Esophagus (tissue), 2 donors: ENCODE data around the gene SLC25A34. TPM values are rescaled to one million over a fixed set of nuclear protein-coding genes. Genes with fewer than 3 reads are reported as not detected.

ENCODE experiments used
- H3K27ac ChIP-seq, 2 donors: one replicate each; pipeline ENCODE4 v1.5.1; 2013; ENCODE audit warnings: low read depth in 2 of 2, mild to moderate bottlenecking in 2 of 2, inconsistent platforms in 1 of 2, low read length in 1 of 2, moderate library complexity in 1 of 2
- H3K27me3 ChIP-seq, 2 donors: one replicate each; pipeline ENCODE4 v1.6.1; 2013; ENCODE audit warnings: low read length in 2 of 2, control low read depth in 1 of 2, mild to moderate bottlenecking in 1 of 2; ENCODE audit not compliant: insufficient read depth in 2 of 2, control insufficient read depth in 1 of 2
- H3K36me3 ChIP-seq, 2 donors: one replicate each; pipeline ENCODE4 v1.6.1; 2013; ENCODE audit warnings: low read length in 1 of 2; ENCODE audit not compliant: control insufficient read depth in 2 of 2, insufficient read depth in 2 of 2
- H3K4me1 ChIP-seq, 2 donors: one replicate each; pipeline ENCODE4 v1.6.1; 2013; ENCODE audit warnings: low read length in 1 of 2; ENCODE audit not compliant: control insufficient read depth in 2 of 2, insufficient read depth in 2 of 2
- H3K4me3 ChIP-seq, 2 donors: one replicate each; pipeline ENCODE4 v1.5.1; 2013; ENCODE audit warnings: low read length in 2 of 2, mild to moderate bottlenecking in 2 of 2, low read depth in 1 of 2, moderate library complexity in 1 of 2
- H3K9me3 ChIP-seq, 2 donors: one replicate each; pipeline ENCODE4 v1.6.1; 2013; ENCODE audit warnings: mild to moderate bottlenecking in 2 of 2, low read depth in 1 of 2, low read length in 1 of 2, moderate library complexity in 1 of 2; ENCODE audit not compliant: control insufficient read depth in 2 of 2, insufficient read depth in 1 of 2
- WGBS, 2 donors: extraction: QIAGEN DNeasy Blood & Tissue Kit; methylation state at CpG; one replicate each; pipeline ENCODE4 v1.1.7; 2013; 5-methylcytosine and 5-hydroxymethylcytosine counted together
- polyA plus RNA-seq, 2 donors: library from polyadenylated mRNA; stranded (reverse); fragments of 200-250 nt; gene quantifications; one replicate each; pipeline ENCODE4 v1.2.3, GENCODE V29; 2013
- donor health status: healthy with polysubstance abuse.
- donor health status: Bipolar disorder and iron deficiency.

The SLC25A34 gene
- polyA plus RNA-seq, 2 donors: 0.46 to 2.7 TPM

DNA sequence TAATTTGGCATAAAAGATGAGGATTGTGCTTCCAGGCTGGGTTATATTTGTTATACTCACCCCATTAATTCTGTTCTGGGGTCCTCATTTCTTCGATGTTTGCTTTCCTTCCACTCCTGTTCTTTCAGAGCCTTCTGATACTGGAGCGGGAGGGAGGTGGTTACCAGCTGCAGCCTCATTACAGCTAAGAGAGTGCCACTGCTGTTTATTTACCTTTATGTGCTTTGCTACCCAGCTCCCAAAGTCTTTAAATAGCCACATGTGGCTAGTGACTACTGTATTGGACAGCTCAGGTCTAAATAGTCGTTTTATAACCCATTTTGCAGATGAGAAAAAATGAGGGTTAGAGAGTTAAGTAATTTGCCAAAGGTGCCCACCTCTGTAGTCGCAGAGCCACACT, 26.8 kb upstream of the SLC25A34 start:
- H3K27ac ChIP-seq: no peak overlapping the region
- WGBS, 2 donors: 91 to 94% methylated on average over 4 of the region's 4 CpGs
- no peak overlapping the region for H3K4me3 ChIP-seq
- peaks cover 5 to 6% of the 10 kb centered on the region in 2 donors for H3K4me1 ChIP-seq
- no peaks in the 10 kb centered on the region for H3K27me3 ChIP-seq
- H3K9me3 ChIP-seq: no peaks in the 10 kb centered on the region
- H3K36me3 ChIP-seq: peaks cover 0 to 2% of the 10 kb centered on the region in 2 donors

DNA sequence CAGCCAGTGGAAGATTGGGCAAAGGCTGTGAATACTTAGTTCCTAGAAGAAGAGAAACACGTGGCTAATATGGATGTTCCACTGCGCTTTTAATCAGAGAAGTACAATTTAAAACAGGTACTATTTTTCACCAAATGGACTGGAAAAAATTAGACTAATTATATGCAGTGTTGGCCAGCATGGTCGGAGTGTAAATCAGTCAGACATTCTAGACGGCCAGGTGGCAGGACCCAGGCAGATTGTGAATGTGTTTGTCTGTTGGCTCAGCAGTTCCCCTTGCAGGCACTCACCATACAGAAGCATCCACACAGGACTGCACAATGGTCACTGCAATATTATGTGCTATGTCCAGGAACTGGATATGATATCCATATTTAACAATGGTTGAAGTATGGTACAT, 23.9 kb upstream of the SLC25A34 start:
- H3K9me3 ChIP-seq: peaks cover 0 to 2% of the 10 kb centered on the region in 2 donors
- no peaks in the 10 kb centered on the region for H3K27me3 ChIP-seq
- H3K27ac ChIP-seq: no peak overlapping the region
- 80 to 84% methylated on average over 4 of the region's 4 CpGs for whole genome bisulfite sequencing, 2 donors
- H3K4me1 ChIP-seq: peaks cover 0 to 4% of the 10 kb centered on the region in 2 donors
- H3K4me3 ChIP-seq: no peak overlapping the region
- H3K36me3 ChIP-seq: peaks cover 0 to 11% of the 10 kb centered on the region in 2 donors

DNA sequence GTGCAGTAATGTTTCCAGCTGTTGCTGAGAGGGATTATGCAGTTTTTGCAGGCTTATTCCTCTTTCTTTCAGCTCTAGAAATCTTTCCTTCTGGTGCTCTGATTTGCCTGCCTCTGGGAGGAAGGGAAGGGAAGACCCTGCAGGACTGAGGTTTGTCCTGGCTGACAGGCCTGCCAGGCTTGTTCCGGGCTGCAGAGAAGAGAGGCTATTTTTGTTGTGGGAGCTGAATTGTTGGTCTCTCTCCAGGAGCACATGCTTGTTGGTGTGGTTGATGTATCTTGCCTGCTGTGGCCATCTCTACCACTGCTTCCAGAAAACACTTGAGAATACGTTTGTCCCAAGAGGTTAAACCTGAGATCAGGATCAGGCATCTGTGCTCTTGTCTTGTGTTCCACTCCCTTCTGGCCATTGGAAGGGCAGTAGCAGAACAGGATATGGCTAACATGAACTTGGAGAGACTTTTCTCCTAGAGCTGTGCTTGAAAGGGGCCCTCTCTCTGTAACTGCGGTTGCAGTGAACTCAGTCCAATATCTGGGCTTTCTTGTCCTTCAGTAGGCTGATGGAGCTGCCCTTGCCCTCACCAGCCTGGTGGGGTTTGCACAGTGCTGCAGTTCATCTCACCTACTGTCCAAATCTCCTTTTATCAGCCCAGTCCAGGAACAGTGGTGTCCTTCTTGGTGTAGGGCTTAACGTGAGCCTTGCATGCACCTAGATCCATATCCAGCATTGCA, 21.5 kb upstream of the SLC25A34 start:
- no peak overlapping the region for H3K4me3 ChIP-seq
- H3K9me3 ChIP-seq: peaks cover 0 to 2% of the 10 kb centered on the region in 2 donors
- whole genome bisulfite sequencing, 2 donors: 58 to 71% methylated on average over 4 of the region's 4 CpGs
- peaks cover 0 to 28% of the 10 kb centered on the region in 2 donors for H3K36me3 ChIP-seq
- H3K27ac ChIP-seq: peak overlapping the region; percentile 8 to 24
- H3K4me1 ChIP-seq: peaks cover 0 to 4% of the 10 kb centered on the region in 2 donors
- no peaks in the 10 kb centered on the region for H3K27me3 ChIP-seq

DNA sequence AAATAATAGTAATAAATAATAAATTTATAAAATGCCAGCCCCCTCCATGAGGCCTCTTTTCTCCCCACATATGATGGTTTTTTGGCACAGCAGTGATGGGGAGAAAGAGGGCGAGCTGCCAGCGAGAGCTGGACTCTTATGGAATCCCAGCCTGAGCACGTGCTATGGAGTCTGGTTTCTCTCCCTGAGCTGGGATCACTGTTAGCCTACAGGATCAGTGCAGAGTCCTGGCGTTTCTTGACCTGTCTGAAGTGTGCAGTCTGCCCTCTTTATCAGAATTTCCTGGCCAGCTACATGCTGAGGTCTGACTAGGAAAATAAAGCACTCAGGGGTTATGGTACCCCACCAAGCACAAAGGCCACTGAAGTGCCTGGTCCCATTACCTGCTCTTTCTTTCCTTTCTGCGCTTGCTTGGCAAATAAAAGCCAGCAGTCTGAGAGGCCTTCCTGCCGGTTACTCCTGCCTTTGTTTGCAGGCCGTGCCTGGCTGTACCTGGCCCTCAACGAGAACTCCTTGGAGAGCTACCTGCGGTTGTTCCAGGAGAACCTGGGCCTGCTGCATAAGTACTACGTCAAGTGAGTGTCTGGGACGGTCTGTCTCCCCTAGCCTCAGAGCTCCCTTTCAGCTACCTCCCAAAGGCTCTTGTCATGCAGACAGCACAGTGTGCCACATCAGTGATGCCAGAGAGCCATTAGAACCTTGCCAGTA, 18.5 kb upstream of the SLC25A34 start:
- 86 to 88% methylated on average over 11 of the region's 11 CpGs for WGBS, 2 donors
- no peaks in the 10 kb centered on the region for H3K27me3 ChIP-seq

DNA sequence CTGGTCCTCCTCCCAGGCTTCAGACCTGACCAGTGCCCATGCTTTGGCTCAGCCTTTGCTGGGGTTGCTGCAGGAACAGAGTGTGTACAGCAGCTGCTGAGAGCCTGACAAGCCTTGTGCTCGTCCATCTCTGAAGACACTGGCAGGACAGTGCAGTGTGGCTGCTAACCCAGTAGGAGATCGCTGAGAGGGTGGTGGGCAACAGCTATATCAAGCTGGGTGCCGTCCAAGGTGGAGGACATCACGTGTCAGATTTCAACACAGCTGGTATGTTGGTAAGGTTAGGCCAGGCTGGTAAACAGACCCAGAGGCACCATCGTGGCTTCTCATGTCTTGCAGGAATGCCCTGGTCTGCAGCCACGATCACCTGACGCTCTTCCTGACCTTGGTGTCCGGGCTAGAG, 17.9 kb upstream of the SLC25A34 start:
- Histone ChIP-seq H3K4me3 (no peak overlapping the region), H3K27me3 (no peaks in the 10 kb centered on the region), H3K4me1 (peaks cover 0 to 4% of the 10 kb centered on the region in 2 donors), H3K36me3 (peaks cover 4 to 39% of the 10 kb centered on the region in 2 donors), H3K27ac (no peak overlapping the region), H3K9me3 (peaks cover 0 to 2% of the 10 kb centered on the region in 2 donors)
- WGBS, 2 donors: 84 to 92% methylated on average over 8 of the region's 8 CpGs

More for the DNA sequence above, 18.5 kb upstream of the SLC25A34 start:
- peaks cover 0 to 2% of the 10 kb centered on the region in 2 donors for H3K9me3 ChIP-seq
- peaks cover 0 to 39% of the 10 kb centered on the region in 2 donors for H3K36me3 ChIP-seq
- no peak overlapping the region for H3K4me3 ChIP-seq
- no peak overlapping the region for H3K27ac ChIP-seq
- peaks cover 0 to 4% of the 10 kb centered on the region in 2 donors for H3K4me1 ChIP-seq

DNA sequence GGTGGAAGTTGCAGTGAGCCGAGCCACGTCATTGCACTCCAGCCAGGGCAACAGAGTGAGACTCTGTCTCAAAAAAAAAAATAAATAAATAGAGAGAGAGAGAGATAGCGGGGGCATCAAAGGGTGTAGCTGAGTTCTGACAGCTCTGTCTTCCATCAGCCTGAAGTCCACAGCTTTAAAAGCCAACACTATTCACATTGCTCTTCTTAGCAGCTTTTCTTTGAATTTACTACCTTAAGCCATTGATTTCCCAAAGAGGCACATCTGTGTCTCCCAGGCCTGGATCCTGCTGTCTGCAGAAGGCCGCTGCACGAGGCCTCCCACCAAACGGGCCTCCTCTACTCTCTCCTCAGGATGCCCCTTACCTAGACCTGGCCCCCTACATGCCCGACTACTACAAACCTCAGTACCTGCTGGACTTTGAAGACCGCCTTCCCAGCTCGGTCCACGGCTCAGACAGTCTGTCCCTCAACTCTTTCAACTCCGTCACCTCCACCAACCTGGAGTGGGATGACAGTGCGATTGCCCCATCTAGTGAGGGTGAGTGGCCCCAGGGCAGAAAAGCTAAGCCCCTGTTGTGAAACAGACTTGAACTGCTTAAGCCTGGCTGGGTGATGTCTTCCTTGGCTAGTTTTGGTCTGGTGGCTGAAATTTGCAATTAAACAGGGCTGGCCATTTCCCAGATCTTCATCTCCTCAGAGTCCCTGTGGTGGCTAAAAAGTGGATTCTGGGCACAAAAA, 16.5 kb upstream of the SLC25A34 start:
- peaks cover 4 to 42% of the 10 kb centered on the region in 2 donors for H3K36me3 ChIP-seq
- no peak overlapping the region for H3K4me3 ChIP-seq
- H3K27ac ChIP-seq: no peak overlapping the region
- peaks cover 0 to 2% of the 10 kb centered on the region in 2 donors for H3K9me3 ChIP-seq
- peaks cover 0 to 4% of the 10 kb centered on the region in 2 donors for H3K4me1 ChIP-seq
- WGBS, 2 donors: 92% methylated on average over 12 of the region's 12 CpGs
- H3K27me3 ChIP-seq: no peaks in the 10 kb centered on the region

DNA sequence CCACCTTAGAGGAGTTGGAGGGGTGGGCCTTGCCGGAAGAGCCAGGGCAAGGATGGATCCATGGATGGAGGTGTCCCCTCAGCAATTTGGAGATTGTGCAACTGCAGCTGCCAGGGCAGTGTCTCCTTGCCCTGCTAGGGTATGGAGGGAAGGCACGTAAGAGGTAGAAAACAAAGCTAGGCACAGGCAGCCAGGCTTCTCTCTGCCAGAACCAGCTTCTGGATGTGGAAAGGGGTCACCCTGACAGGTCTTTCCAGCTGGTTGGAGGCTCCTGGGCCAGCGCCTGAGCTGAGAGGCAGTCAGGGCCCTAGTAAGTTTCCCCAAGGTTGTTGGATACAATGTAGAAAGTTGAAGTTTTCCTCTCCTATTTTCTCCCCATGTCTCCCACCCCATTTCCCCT, 15.2 kb upstream of the SLC25A34 start:
- WGBS, 2 donors: 95 to 97% methylated on average over 3 of the region's 3 CpGs
- Histone ChIP-seq H3K36me3 (peaks cover 4 to 48% of the 10 kb centered on the region in 2 donors), H3K4me3 (no peak overlapping the region), H3K4me1 (no peaks in the 10 kb centered on the region), H3K9me3 (no peaks in the 10 kb centered on the region), H3K27ac (no peak overlapping the region), H3K27me3 (no peaks in the 10 kb centered on the region)

DNA sequence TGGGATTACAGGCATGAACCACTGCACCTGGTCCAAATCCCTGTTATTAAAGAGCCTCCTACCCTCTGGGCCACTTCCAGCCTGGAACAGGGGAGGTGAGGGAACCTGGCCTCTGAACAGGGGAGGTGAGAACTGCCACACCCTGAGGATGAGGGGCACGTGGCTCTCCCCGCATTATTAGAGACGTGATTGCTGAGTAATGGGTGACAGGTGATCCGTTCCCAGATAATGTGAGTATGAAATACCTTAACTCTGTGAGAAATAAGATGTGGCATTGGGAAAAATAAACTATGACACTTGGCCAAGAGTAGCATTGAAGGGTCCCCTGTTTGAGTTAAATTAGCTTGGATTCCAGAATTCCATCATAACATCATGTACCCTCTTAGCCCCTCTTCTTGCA, 13.6 kb upstream of the SLC25A34 start:
- 89 to 90% methylated on average over 4 of the region's 4 CpGs for WGBS, 2 donors
- Histone ChIP-seq H3K27ac (no peak overlapping the region), H3K27me3 (no peaks in the 10 kb centered on the region), H3K4me3 (no peak overlapping the region), H3K4me1 (no peaks in the 10 kb centered on the region), H3K9me3 (no peaks in the 10 kb centered on the region), H3K36me3 (peaks cover 12 to 55% of the 10 kb centered on the region in 2 donors)

DNA sequence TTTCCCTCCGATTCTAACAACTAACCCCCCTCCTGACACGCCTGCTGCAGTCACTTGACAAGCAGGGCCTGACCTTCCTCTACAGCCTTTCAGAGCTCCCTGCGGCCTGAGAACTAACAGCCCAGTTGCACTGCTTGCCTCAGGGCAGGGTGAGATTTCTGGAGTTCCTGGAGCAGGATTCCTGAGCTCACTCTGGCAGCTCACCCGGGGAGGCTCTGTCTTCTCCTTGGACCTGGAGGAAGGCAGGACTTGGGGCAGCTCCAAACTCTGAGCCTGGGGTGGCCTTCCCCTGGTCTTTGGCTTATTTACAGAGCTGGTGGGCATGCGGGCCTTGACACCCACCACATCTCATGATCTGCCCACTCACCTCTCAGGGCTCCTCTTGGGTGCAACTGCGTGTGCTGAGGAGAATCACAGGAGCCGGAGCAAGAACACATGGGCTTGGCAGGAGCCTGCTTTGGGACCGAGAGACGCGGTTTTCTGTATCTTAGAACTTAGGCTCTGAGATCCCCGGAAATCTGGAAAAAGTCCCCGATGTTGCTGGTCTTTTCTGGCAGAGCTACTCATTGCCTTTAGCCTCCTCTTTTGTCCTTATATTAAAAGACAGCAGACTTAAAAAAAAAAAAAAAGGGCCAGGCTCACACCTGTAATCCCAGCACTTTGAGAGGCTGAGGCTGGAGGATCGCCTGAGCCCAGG, 13.1 kb upstream of the SLC25A34 start:
- Histone ChIP-seq H3K36me3 (peaks cover 17 to 55% of the 10 kb centered on the region in 2 donors), H3K4me3 (no peak overlapping the region), H3K9me3 (no peaks in the 10 kb centered on the region), H3K27me3 (no peaks in the 10 kb centered on the region), H3K27ac (no peak overlapping the region), H3K4me1 (no peaks in the 10 kb centered on the region)
- WGBS, 2 donors: 86 to 87% methylated on average over 13 of the region's 13 CpGs
